GM21723 (cell line): Measurements from ENCODE around the gene STRA6.

Source experiments
- ATAC-seq: cut with Tn5 transposase; IDR thresholded peaks from one replicate; pipeline ENCODE4 v1.9.1; 2021; ENCODE audit warnings: mild to moderate bottlenecking, moderate library complexity; ENCODE audit not compliant: unreplicated experiment

The STRA6 gene

DNA sequence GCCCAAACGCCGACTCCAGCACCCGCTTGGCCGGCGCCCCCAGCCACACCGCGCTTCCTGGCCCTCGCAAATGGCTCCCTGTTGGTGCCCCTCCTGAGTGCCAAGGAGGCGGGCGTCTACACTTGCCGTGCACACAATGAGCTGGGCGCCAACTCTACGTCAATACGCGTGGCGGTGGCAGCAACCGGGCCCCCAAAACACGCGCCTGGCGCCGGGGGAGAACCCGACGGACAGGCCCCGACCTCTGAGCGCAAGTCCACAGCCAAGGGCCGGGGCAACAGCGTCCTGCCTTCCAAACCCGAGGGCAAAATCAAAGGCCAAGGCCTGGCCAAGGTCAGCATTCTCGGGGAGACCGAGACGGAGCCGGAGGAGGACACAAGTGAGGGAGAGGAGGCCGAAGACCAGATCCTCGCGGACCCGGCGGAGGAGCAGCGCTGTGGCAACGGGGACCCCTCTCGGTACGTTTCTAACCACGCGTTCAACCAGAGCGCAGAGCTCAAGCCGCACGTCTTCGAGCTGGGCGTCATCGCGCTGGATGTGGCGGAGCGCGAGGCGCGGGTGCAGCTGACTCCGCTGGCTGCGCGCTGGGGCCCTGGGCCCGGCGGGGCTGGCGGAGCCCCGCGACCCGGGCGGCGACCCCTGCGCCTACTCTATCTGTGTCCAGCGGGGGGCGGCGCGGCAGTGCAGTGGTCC lies 68.7 kb downstream of the STRA6 start:
- no peak for ATAC-seq

DNA sequence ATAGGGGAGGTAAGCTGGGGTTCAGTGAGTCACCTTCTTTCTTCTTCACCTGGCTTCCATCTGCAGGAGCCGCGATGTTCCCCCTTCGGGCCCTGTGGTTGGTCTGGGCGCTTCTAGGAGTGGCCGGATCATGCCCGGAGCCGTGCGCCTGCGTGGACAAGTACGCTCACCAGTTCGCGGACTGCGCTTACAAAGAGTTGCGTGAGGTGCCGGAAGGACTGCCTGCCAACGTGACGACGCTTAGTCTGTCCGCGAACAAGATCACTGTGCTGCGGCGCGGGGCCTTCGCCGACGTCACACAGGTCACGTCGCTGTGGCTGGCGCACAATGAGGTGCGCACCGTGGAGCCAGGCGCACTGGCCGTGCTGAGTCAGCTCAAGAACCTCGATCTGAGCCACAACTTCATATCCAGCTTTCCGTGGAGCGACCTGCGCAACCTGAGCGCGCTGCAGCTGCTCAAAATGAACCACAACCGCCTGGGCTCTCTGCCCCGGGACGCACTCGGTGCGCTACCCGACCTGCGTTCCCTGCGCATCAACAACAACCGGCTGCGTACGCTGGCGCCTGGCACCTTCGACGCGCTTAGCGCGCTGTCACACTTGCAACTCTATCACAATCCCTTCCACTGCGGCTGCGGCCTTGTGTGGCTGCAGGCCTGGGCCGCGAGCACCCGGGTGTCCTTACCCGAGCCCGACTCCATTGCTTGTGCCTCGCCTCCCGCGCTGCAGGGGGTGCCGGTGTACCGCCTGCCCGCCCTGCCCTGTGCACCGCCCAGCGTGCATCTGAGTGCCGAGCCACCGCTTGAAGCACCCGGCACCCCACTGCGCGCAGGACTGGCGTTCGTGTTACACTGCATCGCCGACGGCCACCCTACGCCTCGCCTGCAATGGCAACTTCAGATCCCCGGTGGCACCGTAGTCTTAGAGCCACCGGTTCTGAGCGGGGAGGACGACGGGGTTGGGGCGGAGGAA lies 69.6 kb downstream of the STRA6 start:
- ATAC-seq = no peak

DNA sequence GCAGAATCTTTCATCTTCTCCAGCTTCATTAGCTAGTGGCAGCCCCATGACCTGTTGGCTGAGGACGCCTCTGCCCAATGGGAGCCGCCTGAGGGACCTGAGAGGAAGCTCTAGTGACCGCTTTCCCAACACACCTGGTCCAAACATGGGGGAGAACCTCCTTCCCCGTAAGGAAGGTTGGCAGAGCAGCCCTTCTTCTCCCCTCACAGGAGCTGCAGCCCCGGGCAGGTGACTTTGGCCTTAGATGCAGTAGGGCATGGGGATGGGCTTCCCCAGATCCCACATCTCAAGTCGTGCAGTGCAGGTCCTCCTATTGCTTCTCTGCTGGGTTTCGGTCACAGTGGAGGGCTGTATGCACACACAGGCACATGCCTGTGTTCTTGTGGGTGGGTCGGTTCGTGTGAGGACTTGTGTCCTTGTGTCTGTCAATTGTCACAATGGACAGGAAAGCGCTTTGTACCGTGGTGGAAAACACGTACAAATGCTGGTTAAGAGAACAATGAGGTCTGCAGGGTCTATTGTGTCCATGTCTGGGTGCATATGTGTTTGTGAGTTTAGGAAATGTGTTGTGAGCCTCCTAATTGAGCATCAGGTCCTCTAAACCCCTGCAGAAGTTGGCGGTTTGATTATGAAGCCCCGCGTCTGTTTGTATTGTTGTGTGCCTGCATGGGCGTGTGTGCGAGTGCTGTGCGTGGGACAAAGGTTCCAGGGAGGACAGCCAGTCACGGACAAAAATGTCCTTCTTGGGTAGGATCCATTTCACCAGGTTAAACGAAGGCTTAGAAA lies 70.8 kb downstream of the STRA6 start:
- no peak for ATAC-seq

DNA sequence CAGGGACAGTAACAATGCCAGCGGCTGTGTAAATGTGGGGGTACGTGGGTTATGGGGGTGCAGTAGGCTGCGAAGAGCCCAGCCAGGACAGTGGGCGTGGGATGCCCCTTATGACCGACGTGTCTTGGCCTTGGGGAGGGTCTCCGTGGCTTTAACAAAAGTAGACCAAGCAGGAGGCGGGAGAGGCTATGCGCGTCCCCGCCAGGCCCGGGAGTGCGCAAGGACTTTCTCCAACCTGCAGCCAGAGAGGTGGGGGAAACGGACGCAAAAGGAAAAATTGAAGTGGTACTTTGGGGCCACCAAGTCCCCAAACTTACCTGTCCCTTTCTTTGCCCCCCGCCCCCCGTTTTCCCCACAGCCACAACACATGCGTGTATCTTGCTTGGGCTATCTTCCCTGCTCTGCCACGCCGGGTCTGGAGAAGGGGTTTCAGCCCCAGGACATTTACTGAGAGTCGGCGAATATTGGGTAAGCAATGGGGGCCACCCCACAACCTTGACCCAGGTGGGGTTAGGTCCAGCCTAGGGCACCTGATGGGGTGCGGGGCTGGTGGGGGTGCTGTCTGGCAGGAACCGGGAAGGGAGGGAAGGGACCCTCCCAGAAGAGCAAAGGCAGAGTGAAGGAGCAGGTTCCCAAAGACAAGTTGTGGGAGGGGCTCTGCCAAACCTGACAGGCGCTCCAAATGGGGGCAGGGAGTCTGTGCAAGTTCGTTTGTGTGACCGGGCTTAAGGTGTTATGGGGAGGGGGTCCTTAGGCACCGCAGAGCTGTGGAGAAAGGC lies 71.5 kb downstream of the STRA6 start:
- ATAC-seq = no peak

DNA sequence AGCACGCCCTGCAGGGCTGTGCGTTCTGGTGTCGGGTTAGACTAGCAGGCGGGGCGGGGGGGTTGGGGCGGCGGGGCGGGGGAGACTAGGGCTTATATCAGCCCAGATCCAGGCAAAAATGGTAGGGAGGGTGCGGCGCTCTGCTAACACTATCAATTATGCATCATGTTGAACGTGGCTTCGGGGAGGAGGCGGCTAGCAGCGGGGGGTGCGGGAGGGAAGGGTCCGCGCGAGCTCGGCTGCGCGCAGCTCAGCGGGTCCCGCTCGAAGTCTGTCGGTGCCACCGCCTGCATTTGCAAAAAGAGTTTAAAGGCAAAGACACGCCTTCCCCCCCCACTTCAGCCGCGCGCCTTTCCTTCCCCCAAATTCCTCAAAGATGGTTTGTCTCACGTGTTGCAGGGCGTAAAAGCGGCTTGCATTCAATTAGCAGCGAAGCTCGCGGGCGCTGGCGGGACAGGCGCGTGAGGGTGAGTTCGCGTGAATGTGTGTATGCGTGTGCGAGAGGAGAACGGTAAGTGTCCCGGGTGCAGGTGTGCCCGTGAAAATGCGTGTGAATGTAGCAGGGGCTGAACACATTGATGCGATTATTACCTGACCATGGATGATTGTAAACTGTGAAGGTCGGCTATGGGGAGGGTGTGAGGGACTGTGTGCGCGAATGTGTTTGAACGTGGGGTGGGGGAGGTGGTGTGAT lies 72.3 kb downstream of the STRA6 start, which contains the start of gene ISLR2:
Gene ISLR2, plus strand, starts transcription at position 432 of the 694 bp plus-strand sequence. CDS start 2,169 bp downstream, outside the sequence.
- no peak for ATAC-seq

DNA sequence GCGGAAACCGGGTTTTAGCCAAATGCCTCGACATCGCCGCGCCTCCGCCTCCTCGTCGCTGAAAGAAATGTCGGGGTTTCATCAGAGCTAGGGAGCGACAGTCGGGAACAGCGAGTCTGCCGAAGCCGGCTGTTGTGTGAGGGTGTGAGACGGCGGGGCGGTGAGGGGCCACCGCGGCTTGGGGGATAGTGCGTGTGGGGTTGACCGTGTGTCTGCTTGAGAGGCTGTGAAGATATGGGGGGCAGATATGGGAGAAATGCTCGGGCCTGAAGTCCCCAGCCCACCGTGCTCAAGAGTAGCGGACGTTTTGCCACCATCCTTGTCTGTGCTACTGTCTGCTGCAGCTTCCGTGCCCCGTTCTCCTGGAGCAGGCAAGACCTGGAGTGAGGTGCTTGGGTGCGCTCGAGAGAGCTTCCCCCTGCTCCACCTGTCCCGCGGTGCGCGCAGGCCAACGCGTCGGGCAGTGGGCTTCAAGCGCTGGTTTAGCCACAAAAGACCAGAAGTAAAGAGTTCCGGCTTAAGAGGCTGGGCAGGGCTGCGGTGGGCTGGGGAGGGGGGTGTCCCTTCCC lies 72.9 kb downstream of the STRA6 start:
- ATAC-seq = no peak
